HCT116 (cell line): ENCODE measurements around the gene SUSD4.

Source experiments
- EGR1 ChIP-seq: IDR thresholded peaks from 2 replicates; pipeline ENCODE4 v1.6.1; 2012; ENCODE audit warnings: low read depth
- EZH2 ChIP-seq: fragments of 200-600 bp; sonication (generic); IDR thresholded peaks from 2 replicates; pipeline ENCODE4 v1.6.1; 2017; ENCODE audit warnings: antibody characterized with exemption, mixed run types
- JUND ChIP-seq: IDR thresholded peaks from 2 replicates; pipeline ENCODE4 v1.6.1; 2012
- POLR2A ChIP-seq: IDR thresholded peaks from 2 replicates; pipeline ENCODE4 v1.7.0; 2011; ENCODE audit warnings: borderline replicate concordance; ENCODE audit not compliant: insufficient read depth, insufficient read length; ENCODE audit errors: extremely low read depth
- POLR2AphosphoS5 ChIP-seq: IDR thresholded peaks from 2 replicates; pipeline ENCODE4 v1.6.1; 2011; ENCODE audit warnings: mild to moderate bottlenecking, low read depth, low read length, moderate library complexity
- RAD21 ChIP-seq: IDR thresholded peaks from 2 replicates; pipeline ENCODE4 v1.6.1; 2012; ENCODE audit warnings: low read depth, mild to moderate bottlenecking
- SRF ChIP-seq: IDR thresholded peaks from 2 replicates; pipeline ENCODE4 v1.6.1; 2012; ENCODE audit warnings: low read depth
- ZNF274 ChIP-seq: fragments of 200-500 bp; sonication (Bioruptor generic); IDR thresholded peaks from 2 replicates; pipeline ENCODE4 v1.6.1; 2014; ENCODE audit warnings: mild to moderate bottlenecking, low read depth, low read length, inconsistent platforms
- TF ChIP-seq, protein P1 (sequence below): IDR thresholded peaks from 2 replicates; pipeline ENCODE4 v1.6.1; 2012
- TF ChIP-seq, protein P2 (sequence below), 3 experiments: fragments of 200-600 bp in 1 of 3; sonication (generic) in 1 of 3; IDR thresholded peaks in 2 of 3; conservative IDR thresholded peaks in 1 of 3; 2 replicates each; pipeline ENCODE4 v1.5.1; 2012 to 2017; ENCODE audit warnings: low read depth in 2 of 3, low read length in 2 of 3, antibody characterized with exemption in 1 of 3, borderline replicate concordance in 1 of 3, control low read depth in 1 of 3, mild to moderate bottlenecking in 1 of 3, mixed read lengths in 1 of 3, mixed run types in 1 of 3, moderate library complexity in 1 of 3; ENCODE audit not compliant: insufficient read depth in 1 of 3
- TF ChIP-seq, protein P3 (sequence below): IDR thresholded peaks from 2 replicates; pipeline ENCODE4 v1.6.1; 2011; ENCODE audit warnings: mild to moderate bottlenecking, low read length, moderate library complexity; ENCODE audit not compliant: insufficient replicate concordance; ENCODE audit errors: extremely low read depth
- TF ChIP-seq, protein P4 (sequence below): IDR thresholded peaks from 2 replicates; pipeline ENCODE4 v1.6.1; 2012; ENCODE audit warnings: low read depth
- TF ChIP-seq, protein P5 (sequence below): IDR thresholded peaks from 2 replicates; pipeline ENCODE4 v1.6.1; 2012

DNA sequence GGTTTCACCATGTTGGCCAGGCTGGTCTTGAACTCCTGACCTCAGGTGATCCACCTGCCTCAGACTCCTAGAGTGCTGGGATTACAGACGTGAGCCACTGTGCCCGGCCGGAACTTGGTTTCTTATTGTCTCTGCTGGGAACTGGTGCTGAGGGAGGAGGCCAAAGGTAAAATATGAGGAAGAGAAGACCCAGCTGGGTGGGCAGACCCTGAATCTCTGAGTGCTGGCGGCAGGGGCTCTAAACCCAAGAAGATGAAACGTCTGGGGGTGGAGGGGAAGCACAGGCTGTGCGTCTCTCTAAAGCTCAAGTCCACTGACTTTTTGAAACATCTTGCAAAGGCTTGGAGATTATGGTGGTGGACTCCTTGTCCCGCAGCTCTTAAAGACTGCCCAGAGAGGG is 138.9 kb downstream of the SUSD4 start:
- TF ChIP-seq POLR2AphosphoS5 (no peak), POLR2A (no peak), RAD21 (no peak), JUND (no peak), EZH2 (no peak), ZNF274 (no peak), EGR1 (no peak), SRF (no peak)
- TF ChIP-seq, protein P1, sequence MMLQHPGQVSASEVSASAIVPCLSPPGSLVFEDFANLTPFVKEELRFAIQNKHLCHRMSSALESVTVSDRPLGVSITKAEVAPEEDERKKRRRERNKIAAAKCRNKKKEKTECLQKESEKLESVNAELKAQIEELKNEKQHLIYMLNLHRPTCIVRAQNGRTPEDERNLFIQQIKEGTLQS, result no peak
- TF ChIP-seq, protein P2, sequence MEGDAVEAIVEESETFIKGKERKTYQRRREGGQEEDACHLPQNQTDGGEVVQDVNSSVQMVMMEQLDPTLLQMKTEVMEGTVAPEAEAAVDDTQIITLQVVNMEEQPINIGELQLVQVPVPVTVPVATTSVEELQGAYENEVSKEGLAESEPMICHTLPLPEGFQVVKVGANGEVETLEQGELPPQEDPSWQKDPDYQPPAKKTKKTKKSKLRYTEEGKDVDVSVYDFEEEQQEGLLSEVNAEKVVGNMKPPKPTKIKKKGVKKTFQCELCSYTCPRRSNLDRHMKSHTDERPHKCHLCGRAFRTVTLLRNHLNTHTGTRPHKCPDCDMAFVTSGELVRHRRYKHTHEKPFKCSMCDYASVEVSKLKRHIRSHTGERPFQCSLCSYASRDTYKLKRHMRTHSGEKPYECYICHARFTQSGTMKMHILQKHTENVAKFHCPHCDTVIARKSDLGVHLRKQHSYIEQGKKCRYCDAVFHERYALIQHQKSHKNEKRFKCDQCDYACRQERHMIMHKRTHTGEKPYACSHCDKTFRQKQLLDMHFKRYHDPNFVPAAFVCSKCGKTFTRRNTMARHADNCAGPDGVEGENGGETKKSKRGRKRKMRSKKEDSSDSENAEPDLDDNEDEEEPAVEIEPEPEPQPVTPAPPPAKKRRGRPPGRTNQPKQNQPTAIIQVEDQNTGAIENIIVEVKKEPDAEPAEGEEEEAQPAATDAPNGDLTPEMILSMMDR (IDR thresholded peaks at IDR 0.05 in 2 of 3, conservative IDR thresholded peaks at IDR 0.05 in 1 of 3; ENCODE audit: borderline replicate concordance in 1 of 3, insufficient read depth in 1 of 3, low read depth in 2 of 3, low read length in 2 of 3), result no peak
- TF ChIP-seq, protein P3, sequence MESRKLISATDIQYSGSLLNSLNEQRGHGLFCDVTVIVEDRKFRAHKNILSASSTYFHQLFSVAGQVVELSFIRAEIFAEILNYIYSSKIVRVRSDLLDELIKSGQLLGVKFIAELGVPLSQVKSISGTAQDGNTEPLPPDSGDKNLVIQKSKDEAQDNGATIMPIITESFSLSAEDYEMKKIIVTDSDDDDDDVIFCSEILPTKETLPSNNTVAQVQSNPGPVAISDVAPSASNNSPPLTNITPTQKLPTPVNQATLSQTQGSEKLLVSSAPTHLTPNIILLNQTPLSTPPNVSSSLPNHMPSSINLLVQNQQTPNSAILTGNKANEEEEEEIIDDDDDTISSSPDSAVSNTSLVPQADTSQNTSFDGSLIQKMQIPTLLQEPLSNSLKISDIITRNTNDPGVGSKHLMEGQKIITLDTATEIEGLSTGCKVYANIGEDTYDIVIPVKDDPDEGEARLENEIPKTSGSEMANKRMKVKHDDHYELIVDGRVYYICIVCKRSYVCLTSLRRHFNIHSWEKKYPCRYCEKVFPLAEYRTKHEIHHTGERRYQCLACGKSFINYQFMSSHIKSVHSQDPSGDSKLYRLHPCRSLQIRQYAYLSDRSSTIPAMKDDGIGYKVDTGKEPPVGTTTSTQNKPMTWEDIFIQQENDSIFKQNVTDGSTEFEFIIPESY, result no peak
- TF ChIP-seq, protein P4, sequence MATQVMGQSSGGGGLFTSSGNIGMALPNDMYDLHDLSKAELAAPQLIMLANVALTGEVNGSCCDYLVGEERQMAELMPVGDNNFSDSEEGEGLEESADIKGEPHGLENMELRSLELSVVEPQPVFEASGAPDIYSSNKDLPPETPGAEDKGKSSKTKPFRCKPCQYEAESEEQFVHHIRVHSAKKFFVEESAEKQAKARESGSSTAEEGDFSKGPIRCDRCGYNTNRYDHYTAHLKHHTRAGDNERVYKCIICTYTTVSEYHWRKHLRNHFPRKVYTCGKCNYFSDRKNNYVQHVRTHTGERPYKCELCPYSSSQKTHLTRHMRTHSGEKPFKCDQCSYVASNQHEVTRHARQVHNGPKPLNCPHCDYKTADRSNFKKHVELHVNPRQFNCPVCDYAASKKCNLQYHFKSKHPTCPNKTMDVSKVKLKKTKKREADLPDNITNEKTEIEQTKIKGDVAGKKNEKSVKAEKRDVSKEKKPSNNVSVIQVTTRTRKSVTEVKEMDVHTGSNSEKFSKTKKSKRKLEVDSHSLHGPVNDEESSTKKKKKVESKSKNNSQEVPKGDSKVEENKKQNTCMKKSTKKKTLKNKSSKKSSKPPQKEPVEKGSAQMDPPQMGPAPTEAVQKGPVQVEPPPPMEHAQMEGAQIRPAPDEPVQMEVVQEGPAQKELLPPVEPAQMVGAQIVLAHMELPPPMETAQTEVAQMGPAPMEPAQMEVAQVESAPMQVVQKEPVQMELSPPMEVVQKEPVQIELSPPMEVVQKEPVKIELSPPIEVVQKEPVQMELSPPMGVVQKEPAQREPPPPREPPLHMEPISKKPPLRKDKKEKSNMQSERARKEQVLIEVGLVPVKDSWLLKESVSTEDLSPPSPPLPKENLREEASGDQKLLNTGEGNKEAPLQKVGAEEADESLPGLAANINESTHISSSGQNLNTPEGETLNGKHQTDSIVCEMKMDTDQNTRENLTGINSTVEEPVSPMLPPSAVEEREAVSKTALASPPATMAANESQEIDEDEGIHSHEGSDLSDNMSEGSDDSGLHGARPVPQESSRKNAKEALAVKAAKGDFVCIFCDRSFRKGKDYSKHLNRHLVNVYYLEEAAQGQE, result no peak
- TF ChIP-seq, protein P5, sequence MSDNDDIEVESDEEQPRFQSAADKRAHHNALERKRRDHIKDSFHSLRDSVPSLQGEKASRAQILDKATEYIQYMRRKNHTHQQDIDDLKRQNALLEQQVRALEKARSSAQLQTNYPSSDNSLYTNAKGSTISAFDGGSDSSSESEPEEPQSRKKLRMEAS, result no peak
